RWPE2 (cell line): ENCODE results near the gene KBTBD4.

ENCODE experiments used
- ATAC-seq: fragments of 200-7000 bp; cut with Tn5 transposase; 3 replicates; pipeline ENCODE4 v1.9.1; 2021; ENCODE audit warnings: low read depth
- DNase-seq: peaks from one replicate; pipeline ENCODE4 v3.0.0-alpha.2; 2020; ENCODE audit warnings: low spot score
- H3K27ac ChIP-seq: fragments of 450-650 bp; 2 replicates; pipeline ENCODE4 v1.5.1; 2017; ENCODE audit warnings: mild to moderate bottlenecking; ENCODE audit not compliant: poor library complexity, severe bottlenecking
- H3K27me3 ChIP-seq: fragments of 250-450 bp; sonication (Bioruptor Pico); 2 replicates; pipeline ENCODE4 v1.5.1; 2021; ENCODE audit warnings: mild to moderate bottlenecking, moderate library complexity; ENCODE audit not compliant: insufficient read depth, poor library complexity, severe bottlenecking
- H3K36me3 ChIP-seq: fragments of 250-450 bp; sonication (Bioruptor Pico); 2 replicates; pipeline ENCODE4 v1.5.1; 2020; ENCODE audit warnings: low read depth, mild to moderate bottlenecking, moderate library complexity
- H3K4me1 ChIP-seq: fragments of 250-450 bp; sonication (Bioruptor Pico); 2 replicates; pipeline ENCODE4 v1.5.1; 2021; ENCODE audit warnings: mild to moderate bottlenecking, moderate library complexity; ENCODE audit not compliant: insufficient read depth, poor library complexity, severe bottlenecking
- H3K4me3 ChIP-seq: fragments of 250-450 bp; sonication (Bioruptor Pico); 2 replicates; pipeline ENCODE4 v1.5.1; 2021; ENCODE audit warnings: mild to moderate bottlenecking, moderate library complexity; ENCODE audit not compliant: severe bottlenecking
- H3K9me3 ChIP-seq: fragments of 250-450 bp; sonication (Bioruptor Pico); 2 replicates; pipeline ENCODE4 v1.5.1; 2021; ENCODE audit warnings: mild to moderate bottlenecking, moderate library complexity; ENCODE audit not compliant: severe bottlenecking
- CTCF ChIP-seq: fragments of 450-650 bp; IDR thresholded peaks from one replicate; pipeline ENCODE4 v1.5.1; 2017; ENCODE audit warnings: mild to moderate bottlenecking, moderate library complexity; ENCODE audit not compliant: poor library complexity, severe bottlenecking

KBTBD4 gene

GRCh38 chr11:47538741-47539565 is 39.8 kb downstream of the KBTBD4 start:
- no peaks in the 10 kb centered on the region for H3K9me3 ChIP-seq
- DNase-seq: no peak
- no peak overlapping the region for H3K4me3 ChIP-seq
- ATAC-seq: no peak
- TF ChIP-seq CTCF: no peak
- H3K36me3 ChIP-seq: peaks cover 23% of the 10 kb centered on the region
- no peaks in the 10 kb centered on the region for H3K27me3 ChIP-seq
- H3K27ac ChIP-seq: peak overlapping the region; percentile 98
- peaks cover 42% of the 10 kb centered on the region for H3K4me1 ChIP-seq

GRCh38 chr11:47536915-47537314 is 41.9 kb downstream of the KBTBD4 start:
- H3K9me3 ChIP-seq: no peaks in the 10 kb centered on the region
- H3K4me1 ChIP-seq: peaks cover 42% of the 10 kb centered on the region
- no peaks in the 10 kb centered on the region for H3K27me3 ChIP-seq
- H3K36me3 ChIP-seq: peaks cover 31% of the 10 kb centered on the region
- DNase-seq (no peak), ATAC-seq (no peak)
- H3K4me3 ChIP-seq: no peak overlapping the region
- no peak for TF ChIP-seq CTCF
- peak overlapping the region; percentile 98 for H3K27ac ChIP-seq

- Histone ChIP-seq H3K4me1 (peaks cover 26% of the 10 kb centered on the region), H3K27me3 (no peaks in the 10 kb centered on the region), H3K36me3 (peaks cover 46% of the 10 kb centered on the region), H3K4me3 (no peak overlapping the region), H3K9me3 (no peaks in the 10 kb centered on the region), H3K27ac (no peak overlapping the region)
- DNase-seq (no peak), ATAC-seq (no peak)
- TF ChIP-seq CTCF: no peak
Measured at GRCh38 chr11:47534704-47535251, 44.0 kb downstream of the KBTBD4 start.

GRCh38 chr11:47533690-47534151 is 45.0 kb downstream of the KBTBD4 start:
- Histone ChIP-seq H3K4me1 (peaks cover 16% of the 10 kb centered on the region), H3K4me3 (no peak overlapping the region), H3K36me3 (peaks cover 47% of the 10 kb centered on the region), H3K9me3 (no peaks in the 10 kb centered on the region), H3K27ac (no peak overlapping the region), H3K27me3 (no peaks in the 10 kb centered on the region)
- ATAC-seq (no peak), DNase-seq (no peak)
- no peak for TF ChIP-seq CTCF

- Histone ChIP-seq H3K27me3 (no peaks in the 10 kb centered on the region), H3K4me3 (no peak overlapping the region), H3K27ac (no peak overlapping the region), H3K9me3 (no peaks in the 10 kb centered on the region), H3K4me1 (peaks cover 13% of the 10 kb centered on the region), H3K36me3 (peaks cover 52% of the 10 kb centered on the region)
- ATAC-seq: no peak
- no peak for DNase-seq
- TF ChIP-seq CTCF: no peak
Measured at GRCh38 chr11:47532597-47533213, 46.1 kb downstream of the KBTBD4 start.
